AG09309 (cell line): ENCODE results near the gene IMMP2L.

ENCODE experiments used
- DNase-seq: peaks from one replicate; pipeline ENCODE4 v3.0.0-alpha.2; 2010; ENCODE audit warnings: low read depth
- H3K4me3 ChIP-seq: 2 replicates; pipeline ENCODE4 v1.5.1; 2011; ENCODE audit warnings: mild to moderate bottlenecking, low read depth, low read length, moderate library complexity; ENCODE audit not compliant: control insufficient read depth
- TF ChIP-seq, protein P1 (sequence below): IDR thresholded peaks from 2 replicates; pipeline ENCODE4 v1.5.1; 2011; ENCODE audit warnings: mild to moderate bottlenecking, low read depth, low read length, inconsistent platforms; ENCODE audit not compliant: insufficient read depth, control insufficient read depth; ENCODE audit errors: missing control alignments

The IMMP2L gene

GRCh38 chr7:110721395-110721794 lies 840.9 kb downstream of the IMMP2L start:
- TF ChIP-seq, protein P1, sequence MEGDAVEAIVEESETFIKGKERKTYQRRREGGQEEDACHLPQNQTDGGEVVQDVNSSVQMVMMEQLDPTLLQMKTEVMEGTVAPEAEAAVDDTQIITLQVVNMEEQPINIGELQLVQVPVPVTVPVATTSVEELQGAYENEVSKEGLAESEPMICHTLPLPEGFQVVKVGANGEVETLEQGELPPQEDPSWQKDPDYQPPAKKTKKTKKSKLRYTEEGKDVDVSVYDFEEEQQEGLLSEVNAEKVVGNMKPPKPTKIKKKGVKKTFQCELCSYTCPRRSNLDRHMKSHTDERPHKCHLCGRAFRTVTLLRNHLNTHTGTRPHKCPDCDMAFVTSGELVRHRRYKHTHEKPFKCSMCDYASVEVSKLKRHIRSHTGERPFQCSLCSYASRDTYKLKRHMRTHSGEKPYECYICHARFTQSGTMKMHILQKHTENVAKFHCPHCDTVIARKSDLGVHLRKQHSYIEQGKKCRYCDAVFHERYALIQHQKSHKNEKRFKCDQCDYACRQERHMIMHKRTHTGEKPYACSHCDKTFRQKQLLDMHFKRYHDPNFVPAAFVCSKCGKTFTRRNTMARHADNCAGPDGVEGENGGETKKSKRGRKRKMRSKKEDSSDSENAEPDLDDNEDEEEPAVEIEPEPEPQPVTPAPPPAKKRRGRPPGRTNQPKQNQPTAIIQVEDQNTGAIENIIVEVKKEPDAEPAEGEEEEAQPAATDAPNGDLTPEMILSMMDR = no peak
- no peak for DNase-seq
- H3K4me3 ChIP-seq = no peak overlapping the region

GRCh38 chr7:110720626-110721025 lies 841.7 kb downstream of the IMMP2L start:
- TF ChIP-seq, protein P1 = no peak
- DNase-seq = no peak
- H3K4me3 ChIP-seq = no peak overlapping the region

DNA sequence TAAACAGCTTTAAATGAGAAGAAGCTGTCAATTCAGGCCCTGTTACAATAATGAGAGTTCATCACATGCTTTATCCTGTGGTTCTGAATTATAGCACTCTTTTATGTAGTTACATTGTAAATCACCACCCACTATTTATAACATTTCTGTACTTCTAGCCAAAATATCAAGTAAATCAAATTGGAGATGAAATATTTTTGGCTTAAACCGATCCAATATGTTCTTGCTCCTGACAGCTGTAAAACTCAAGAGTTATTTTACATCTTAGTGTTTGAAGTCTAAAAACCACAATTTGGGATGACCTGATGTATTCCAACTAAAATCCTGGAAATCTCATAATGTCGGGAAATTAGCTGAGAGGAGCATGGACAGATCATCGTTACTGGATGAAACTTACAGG lies 842.6 kb downstream of the IMMP2L start:
- no peak overlapping the region for H3K4me3 ChIP-seq
- TF ChIP-seq, protein P1 = no peak
- DNase-seq = no peak

DNA sequence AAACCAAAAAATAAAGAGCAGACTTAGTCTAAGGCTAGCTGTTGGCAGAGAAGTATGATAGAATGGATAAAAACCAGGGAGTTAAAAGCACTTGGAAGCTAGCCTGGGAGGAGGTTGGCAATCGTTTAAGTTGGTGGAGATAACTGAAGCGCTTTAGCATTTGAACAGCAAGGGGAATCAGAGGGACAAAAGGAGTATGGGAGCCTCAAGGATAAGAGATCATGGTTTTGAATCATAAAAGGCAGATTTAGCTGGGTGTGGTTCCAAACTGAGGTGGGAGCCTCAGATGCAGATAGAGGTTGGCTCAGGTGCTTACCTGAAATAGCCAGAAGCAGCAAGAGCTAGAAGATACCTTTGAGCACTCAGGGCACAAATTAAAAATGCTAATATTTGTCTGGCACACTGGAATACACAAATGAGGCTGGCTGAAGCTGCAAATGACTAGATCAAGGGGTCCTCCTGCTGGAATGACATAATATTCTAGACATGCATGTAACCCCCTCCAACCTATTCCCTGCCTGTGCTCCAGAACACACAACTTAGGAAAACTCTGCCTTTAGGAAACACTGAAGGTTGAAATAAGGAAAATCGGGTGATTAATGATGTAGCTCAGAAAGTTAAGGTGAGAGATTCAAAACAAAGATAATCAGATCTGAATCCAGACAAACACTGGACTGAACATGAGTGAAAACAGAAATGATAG lies 843.6 kb downstream of the IMMP2L start:
- DNase-seq = no peak
- TF ChIP-seq, protein P1 = no peak
- H3K4me3 ChIP-seq = no peak overlapping the region

DNA sequence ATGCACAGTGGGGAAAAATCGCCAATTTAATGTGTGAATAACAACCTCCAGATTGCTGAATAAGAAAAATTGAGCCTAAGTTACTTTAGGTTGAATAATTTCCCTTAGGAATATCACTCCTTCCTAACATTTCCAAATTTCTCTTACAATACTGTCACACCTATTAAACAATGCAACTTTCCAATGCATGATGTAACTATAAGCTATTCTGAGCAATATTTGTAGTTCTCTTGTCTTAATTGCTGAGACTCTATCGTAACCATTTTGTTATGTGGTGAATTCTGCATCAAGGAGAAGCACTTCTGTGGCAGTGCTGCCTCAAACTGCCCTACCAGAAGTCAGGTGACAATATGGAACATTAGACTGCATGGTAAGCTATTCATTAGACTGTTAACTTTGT lies 858.1 kb downstream of the IMMP2L start:
- DNase-seq = no peak
- TF ChIP-seq, protein P1 = no peak
- no peak overlapping the region for H3K4me3 ChIP-seq

DNA sequence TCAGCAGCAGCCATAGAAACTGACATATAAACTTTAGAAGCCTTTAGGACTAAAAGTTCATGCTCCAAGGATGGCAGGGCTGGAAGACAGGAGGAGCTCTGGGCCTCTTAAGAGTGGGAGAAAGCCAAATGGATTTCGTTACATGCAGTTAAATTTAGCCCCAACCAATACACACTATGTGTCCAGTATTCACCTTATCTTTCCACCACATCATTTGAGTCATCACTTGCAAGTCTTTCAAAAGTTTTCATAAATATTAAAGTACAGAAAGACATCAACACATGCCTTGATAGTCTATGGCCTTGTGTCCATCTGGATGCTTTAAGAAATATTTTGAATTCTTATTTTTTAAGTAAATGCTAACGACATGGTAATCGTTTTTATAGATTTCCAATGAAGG lies 863.7 kb downstream of the IMMP2L start:
- TF ChIP-seq, protein P1 = no peak
- H3K4me3 ChIP-seq = no peak overlapping the region
- no peak for DNase-seq
